GM13976 (cell line): ENCODE data around the gene ARHGAP6.
A peak's percentile ranks its signal among the peaks of the same experiment; 100 is the strongest.

ENCODE experiments used
- DNase-seq: peaks from one replicate; pipeline ENCODE4 v3.0.0; 2012; ENCODE audit warnings: low spot score
- CTCF ChIP-seq: IDR thresholded peaks from 2 replicates; pipeline ENCODE4 v1.5.1; 2012; ENCODE audit warnings: borderline replicate concordance, mild to moderate bottlenecking; ENCODE audit not compliant: insufficient read depth; ENCODE audit errors: extremely low read depth, missing control alignments, control extremely low read depth
- in situ Hi-C: fragments of 300-500 bp; cut with MboI; formaldehyde crosslinking; loops from one replicate; pipeline ENCODE4 v1.12.0; 2022; ENCODE audit warnings: low sequenced_read_pairs, mixed read lengths, inconsistent platforms; ENCODE audit not compliant: unreplicated experiment

ARHGAP6 gene

GRCh38 chrX:11423362-11423818 is 242.3 kb downstream of the ARHGAP6 start:
- no peak for TF ChIP-seq CTCF
- peak; percentile 28 for DNase-seq
- in situ Hi-C loops = no loop called here

- DNase-seq = no peak
- TF ChIP-seq CTCF = no peak
- in situ Hi-C loops = no loop called here
Observed at GRCh38 chrX:11422525-11422857, 243.2 kb downstream of the ARHGAP6 start.

GRCh38 chrX:11421805-11422524 is 243.8 kb downstream of the ARHGAP6 start:
- no peak for TF ChIP-seq CTCF
- in situ Hi-C loops = no loop called here
- no peak for DNase-seq

- DNase-seq = no peak
- TF ChIP-seq CTCF = no peak
- in situ Hi-C loops = no loop called here
Observed at GRCh38 chrX:11420851-11421250, 244.9 kb downstream of the ARHGAP6 start.

- in situ Hi-C loops = no loop called here
Observed at GRCh38 chrX:11419102-11419501, 246.6 kb downstream of the ARHGAP6 start.

GRCh38 chrX:11416600-11416999 is 249.1 kb downstream of the ARHGAP6 start:
- DNase-seq = no peak
- TF ChIP-seq CTCF = no peak
- in situ Hi-C loops = no loop called here

More at GRCh38 chrX:11419102-11419501, 246.6 kb downstream of the ARHGAP6 start:
- DNase-seq = no peak
- TF ChIP-seq CTCF = no peak
